GM18858 (cell line): Measurements from ENCODE around the gene C17orf113.
"Not testable (repeated sequence)": the region's sequence is repeated elsewhere in the genome, so short reads cannot be mapped to it uniquely, and the experiment has no call there.

ENCODE experiments used
- ATAC-seq: cut with Tn5 transposase; IDR thresholded peaks from one replicate; pipeline ENCODE4 v1.9.1; 2021; ENCODE audit not compliant: unreplicated experiment

Gene C17orf113

DNA sequence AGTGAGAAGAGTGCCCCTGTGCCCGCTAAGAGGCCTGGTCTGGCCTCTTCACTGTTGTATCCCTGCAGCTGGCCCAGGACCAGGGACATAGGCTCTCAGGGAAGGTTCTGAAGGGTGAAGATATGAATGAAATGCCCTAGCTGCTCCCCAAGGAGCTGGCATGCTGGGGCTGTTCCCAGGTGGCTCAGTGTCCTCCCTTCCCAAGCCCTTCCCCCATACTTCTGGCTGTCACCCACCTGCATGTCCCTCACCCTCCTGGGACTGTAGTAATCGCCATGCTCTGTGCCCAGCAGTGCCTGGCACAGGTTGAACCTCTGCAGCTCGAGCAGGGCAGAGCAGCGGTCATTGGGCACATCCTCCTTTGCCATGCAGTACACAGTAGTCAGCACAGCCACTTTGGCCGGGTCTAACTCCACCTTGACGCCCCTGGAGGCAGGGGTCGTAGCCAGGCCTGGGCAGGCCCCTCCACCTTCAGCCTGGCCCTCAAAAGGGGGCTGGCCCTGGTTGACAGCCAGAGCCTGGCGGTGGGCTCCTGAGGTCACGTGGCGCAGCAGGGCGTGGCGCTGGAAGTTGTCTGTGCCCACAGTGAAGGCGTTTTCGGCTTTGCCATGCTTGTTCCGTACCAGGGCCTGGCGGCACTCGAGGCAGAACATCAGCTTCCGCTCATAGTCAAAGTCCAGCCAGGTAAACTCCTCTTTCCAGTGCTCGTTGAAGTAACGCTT lies 7.6 kb downstream of the C17orf113 start:
- no peak for ATAC-seq

DNA sequence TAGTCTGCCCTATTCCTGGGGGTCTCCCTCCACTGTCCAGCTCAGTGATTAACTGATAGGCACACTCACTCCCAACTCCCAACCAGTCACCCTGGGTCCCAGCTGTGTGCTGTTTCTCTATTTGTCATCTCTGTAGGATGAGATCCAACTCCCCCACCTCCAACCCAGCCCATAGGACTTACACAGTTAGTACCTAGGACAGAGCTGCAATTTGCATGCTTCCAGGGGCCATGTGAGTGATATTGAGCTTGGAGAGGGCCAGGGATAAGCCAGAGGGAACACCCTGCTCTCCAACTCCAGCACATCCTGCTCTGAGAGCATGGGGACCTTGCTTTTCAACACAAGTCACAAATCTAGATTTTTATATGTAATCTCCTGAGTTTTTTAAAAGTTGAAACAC lies 8.8 kb downstream of the C17orf113 start:
- ATAC-seq, result no peak

GRCh38 chr17:42040818-42041217 lies 9.6 kb downstream of the C17orf113 start:
- no peak for ATAC-seq

GRCh38 chr17:42039794-42040763 lies 10.3 kb downstream of the C17orf113 start:
- no peak for ATAC-seq

- no peak for ATAC-seq
These were observed 12.0 kb downstream of the C17orf113 start for GRCh38 chr17:42038221-42038973.

- no peak for ATAC-seq
These were observed 16.3 kb downstream of the C17orf113 start for GRCh38 chr17:42034059-42034458.

GRCh38 chr17:42031584-42031983 lies 18.8 kb downstream of the C17orf113 start:
- no peak for ATAC-seq

DNA sequence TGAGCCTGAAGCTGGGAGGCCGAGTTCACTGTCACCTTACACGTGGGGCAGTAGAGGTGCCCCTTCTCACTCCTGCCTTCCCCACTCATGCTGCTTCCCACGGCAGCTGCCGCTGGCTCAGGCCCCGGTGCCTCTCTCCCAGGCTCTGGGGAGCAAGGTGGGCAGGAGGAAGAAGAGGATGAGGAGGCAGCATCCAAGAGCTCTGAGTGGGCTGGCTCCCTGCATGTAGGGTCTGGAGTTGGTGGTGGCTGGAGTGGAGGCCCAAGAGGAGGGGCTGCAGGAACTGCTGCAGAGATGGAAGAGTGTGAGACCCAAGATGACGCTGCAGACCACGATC lies 21.6 kb downstream of the C17orf113 start:
- ATAC-seq, result no peak

DNA sequence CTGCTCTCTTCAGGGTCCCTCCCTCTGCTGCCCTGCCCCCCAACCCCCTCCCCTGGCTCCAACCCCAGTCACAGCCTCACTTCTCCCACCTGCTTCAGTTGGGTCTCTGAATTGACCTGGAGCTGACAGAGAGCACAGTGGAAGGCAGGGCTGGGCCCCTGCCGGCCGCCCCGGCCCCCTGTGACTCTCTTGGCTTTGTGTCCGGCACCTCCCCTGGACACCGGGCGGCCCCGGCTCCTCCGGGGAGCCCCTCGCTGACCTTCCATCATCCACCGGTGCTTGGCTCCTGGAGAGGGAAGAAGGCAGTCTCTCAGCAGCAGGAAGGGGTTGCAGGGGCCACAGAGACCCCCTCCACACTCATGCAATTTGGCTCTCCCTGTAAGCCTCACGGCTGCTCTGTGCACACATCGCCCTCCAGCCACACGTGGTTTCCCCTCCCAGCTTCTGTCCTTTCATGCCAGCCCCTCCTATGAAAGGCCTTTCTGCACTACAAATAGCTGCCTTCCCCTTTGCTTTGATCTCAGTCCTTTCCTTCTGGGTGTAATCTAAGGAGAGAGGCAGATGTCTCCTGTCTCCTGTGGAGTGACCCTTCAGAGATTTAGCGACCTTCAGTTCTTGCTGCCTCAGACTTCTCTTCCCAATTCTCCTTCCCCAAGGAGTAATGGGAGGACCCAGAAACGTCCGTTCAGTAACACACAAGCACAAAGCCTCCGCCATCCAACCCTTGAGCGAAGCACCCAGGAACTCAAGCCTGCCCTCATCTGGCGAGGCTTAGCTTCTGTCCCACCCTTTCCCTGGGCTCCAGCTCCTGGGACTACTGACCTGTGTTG lies 22.2 kb downstream of the C17orf113 start:
- ATAC-seq, result no peak

DNA sequence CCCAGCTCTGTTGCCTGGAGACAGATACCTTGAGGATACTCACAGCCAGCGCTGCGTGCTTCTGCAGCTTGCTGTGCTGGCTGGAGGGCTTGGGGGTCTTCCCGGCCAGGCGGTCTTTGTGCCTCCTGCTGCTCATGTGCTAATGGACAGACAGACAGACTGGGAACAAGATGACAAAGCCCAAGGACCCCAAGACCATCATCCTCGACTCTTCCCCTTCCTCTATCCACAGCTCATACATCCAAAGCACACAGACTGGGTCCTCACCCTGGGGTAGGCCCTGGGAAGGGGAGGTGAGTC lies 22.9 kb downstream of the C17orf113 start:
- ATAC-seq, result no peak

- ATAC-seq, result no peak
These were observed 23.4 kb downstream of the C17orf113 start for GRCh38 chr17:42026857-42027589.

GRCh38 chr17:42025936-42026335 lies 24.5 kb downstream of the C17orf113 start:
- no peak for ATAC-seq

DNA sequence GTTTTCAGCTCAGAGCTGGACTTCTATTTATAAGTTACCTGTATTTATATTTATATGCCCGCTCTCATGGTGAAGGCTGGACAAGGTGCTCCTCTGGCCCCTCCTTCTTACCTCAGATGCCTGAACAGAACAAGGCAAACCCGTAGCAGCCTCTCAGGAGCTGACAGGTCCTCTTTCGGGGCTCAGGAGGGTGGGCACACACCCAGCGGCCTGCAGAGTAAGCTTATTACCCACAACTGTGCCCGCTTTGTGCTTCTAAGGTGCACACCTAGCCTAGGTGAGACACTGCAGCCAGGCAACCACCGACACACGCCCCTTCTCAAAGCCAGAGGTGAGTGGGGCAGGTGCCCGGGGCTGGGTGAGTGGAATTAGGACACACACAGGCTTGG lies 25.2 kb downstream of the C17orf113 start:
- no peak for ATAC-seq

DNA sequence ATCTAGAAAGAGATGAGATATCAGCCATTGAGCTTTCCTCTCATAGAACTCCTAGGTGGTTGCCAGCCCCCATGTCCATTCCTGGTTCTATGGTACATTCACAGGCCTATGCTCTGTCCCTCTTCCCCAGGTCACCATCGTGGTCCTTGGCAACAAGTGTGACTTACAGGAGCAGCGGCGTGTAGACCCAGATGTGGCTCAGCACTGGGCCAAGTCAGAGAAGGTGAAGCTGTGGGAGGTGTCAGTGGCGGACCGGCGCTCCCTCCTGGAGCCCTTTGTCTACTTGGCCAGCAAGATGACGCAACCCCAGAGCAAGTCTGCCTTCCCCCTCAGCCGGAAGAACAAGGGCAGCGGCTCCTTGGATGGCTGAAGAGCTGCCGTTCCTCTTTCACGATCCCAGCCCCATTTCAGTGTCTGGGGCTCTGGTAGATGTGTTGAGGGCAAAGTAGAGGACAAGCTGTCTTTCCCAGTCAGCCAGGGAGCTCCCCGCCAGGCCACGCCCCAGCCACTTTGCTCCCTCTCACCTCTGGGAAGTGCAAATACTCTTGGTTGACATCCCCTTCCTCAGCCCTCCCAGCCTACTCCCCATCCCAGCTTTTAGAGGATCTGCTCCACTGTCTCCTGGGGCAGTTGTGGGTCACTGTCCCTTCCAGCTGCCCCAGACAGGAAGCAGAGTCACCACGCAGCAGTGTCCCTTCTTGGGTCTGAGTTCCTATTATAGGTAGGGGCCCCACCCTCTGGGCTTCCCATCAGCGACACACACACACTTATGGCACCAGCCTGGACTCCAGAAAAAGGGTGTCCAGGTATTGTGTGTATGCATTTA lies 26.7 kb downstream of the C17orf113 start:
- ATAC-seq, result no peak

GRCh38 chr17:42020845-42021244 lies 29.6 kb downstream of the C17orf113 start:
- ATAC-seq, result not testable (repeated sequence)

- peak; percentile 43 for ATAC-seq
These were observed 30.6 kb downstream of the C17orf113 start, which contains the start of gene NKIRAS2 for GRCh38 chr17:42019509-42020404. NKIRAS2 (plus strand) TSS chr17:42020090; CDS start chr17:42021578, 1,488 bp downstream.

DNA sequence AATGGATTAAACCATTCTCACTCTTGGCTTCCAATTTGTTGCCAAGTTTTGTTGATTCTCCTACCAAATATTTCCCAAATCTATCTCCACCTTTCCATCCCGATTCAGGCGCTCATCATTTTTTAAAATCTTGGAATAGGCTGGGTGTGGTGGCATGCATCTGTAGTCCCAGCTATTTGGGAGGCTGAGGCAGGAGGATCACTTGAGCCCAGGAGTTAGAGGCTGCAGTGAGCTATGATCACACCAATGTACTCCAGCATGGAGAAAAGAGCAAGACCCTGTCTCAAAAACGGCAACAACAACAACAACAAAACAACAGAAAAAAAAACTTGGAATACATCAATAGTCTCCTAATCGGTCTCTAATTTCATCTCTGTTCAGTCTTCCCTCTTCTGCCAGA lies 31.4 kb downstream of the C17orf113 start:
- ATAC-seq, result no peak

GRCh38 chr17:42018339-42018738 lies 32.1 kb downstream of the C17orf113 start:
- no peak for ATAC-seq
